Right lobe of liver (tissue), 4 donors: ENCODE data around the gene NFE2L3.

Experiments
- CTCF ChIP-seq, 4 donors: fragments of 200-600 bp in 3 of 4; fragments of 450-650 bp in 1 of 4; IDR thresholded peaks; one replicate each; pipeline versions ENCODE4 v1.5.1 to v1.8.0; 2016 to 2022; ENCODE audit warnings: antibody characterized with exemption in 4 of 4, mild to moderate bottlenecking in 2 of 4
- POLR2A ChIP-seq: fragments of 450-650 bp; IDR thresholded peaks from one replicate; pipeline ENCODE4 v1.6.1; 2017; ENCODE audit warnings: antibody characterized with exemption, mild to moderate bottlenecking
- donor health status: DM: no; HTN: no; CAD: no.
- donor health status: DM: no; HTN: no; CAD: no.
- donor health status: DM: no; HTN: yes; CAD: no.

GRCh38 chr7:26127411-26127810 is 24.6 kb upstream of the NFE2L3 start:
- no peak for TF ChIP-seq CTCF (IDR thresholded peaks at IDR 0.05)
- TF ChIP-seq POLR2A: no peak
